HS-5 (cell line): ENCODE measurements around the gene MFSD2A.
"Not testable (repeated sequence)": the region's sequence is repeated elsewhere in the genome, so short reads cannot be mapped to it uniquely, and the experiment has no call there.

Source experiments
- DNase-seq: peaks from one replicate; pipeline ENCODE4 v3.0.0-alpha.2; 2012; ENCODE audit warnings: low read depth

MFSD2A gene

DNA sequence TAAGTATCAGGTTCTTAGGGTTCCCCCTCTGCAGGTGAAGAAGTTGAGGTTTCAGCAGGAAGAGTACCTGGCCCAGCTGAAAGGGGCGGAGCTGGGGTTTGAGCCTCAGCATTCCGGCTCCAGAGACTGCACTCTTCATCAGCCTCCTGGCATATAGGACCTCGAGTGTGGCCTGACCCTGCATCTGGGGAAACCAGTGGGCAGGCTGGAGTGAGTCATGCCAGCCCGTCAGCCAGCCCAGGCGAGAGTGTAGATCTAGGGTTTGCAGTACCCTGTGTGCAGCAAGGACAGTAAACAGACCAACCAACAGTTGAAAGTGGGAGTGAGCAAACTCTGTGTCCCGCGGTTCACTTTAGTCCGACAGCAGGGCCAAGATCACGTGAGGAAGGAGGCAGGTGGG lies 14.1 kb downstream of the MFSD2A start:
- no peak for DNase-seq

GRCh38 chr1:39969531-39970270 lies 14.8 kb downstream of the MFSD2A start:
- DNase-seq = no peak

DNA sequence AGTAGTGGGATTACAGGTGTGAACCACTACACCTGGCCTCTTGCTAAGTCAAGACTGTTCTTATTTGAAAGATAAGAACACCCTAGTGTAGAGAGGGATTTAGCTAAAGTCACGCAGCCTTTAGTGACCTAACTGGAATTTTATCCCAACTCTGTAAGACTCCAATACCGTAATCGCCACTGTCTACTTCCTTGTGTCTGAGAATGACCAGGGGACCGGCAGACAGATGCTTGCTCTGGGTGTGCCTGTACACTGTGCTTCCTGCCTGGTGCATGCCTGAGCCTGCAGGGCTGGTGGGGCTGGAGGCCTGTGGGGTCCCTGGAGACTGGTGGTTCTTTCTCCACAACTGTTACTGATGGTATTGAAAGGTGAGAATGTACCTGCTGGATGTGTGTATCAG lies 15.3 kb downstream of the MFSD2A start:
- DNase-seq = no peak

DNA sequence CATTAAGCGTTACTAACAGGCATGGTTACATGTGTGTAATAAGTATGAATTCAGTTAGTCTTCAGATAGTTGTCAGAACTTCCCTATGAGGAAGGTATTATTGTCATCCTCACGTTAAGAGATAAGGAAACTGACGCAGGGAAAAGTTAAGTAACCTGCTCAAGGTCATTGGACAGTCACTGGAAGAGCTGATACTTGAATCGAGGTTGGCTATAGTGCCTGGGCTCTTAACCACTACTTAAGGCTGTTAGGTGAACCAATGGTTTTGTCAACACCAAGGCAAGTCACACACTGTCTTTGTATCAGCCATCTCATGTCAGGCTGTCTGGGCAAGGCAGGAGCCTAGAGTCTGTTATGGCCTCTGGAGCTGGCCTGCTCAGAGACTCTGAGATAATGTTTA lies 16.2 kb downstream of the MFSD2A start:
- no peak for DNase-seq

GRCh38 chr1:39973503-39974135 lies 18.7 kb downstream of the MFSD2A start:
- DNase-seq = no peak

DNA sequence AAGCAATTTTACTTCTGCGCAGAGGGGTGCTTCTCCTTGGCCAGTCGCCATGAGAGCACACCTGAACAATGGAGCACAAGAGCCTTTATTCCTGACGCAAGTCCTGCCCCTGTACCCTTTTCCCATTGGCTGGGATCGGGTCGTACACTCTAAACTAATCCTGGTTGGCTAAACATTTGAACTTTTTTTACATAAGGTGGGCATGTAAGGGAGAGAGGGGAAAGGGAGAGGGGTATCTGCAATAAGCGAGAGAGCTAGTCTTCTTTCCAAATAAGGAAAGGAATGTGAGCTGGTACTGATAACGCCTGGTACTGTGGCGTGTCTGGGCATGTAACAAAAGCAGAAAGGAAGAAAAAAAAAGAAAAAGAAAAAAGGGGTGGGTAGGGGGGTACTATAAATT lies 21.8 kb downstream of the MFSD2A start:
- DNase-seq = no peak

DNA sequence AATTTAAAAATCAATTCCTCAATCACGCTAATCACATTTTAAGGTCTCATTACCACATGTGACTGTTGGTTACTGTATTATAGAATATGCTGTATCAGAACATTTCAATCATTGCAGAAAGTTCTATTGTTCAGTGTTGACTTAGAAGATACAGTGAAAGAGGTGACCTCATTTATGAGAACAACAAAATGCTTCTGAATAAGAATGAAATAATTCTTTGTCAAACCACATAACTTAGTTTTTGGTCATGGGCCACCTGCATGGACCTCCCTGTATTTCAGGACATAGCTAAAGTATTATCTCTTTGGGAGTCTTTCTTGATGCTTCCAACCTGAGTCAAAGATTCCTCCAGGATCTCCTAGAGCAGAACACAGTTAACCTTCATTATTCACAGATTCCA lies 22.3 kb downstream of the MFSD2A start:
- no peak for DNase-seq

- no peak for DNase-seq
These were observed 24.7 kb downstream of the MFSD2A start for GRCh38 chr1:39979654-39980053.

- no peak for DNase-seq
These were observed 25.8 kb downstream of the MFSD2A start for GRCh38 chr1:39980555-39981313.

- DNase-seq = no peak
These were observed 26.4 kb downstream of the MFSD2A start for GRCh38 chr1:39981385-39981784.

- peak; percentile 79 for DNase-seq
These were observed 27.0 kb downstream of the MFSD2A start for GRCh38 chr1:39981945-39982344.

GRCh38 chr1:39984480-39984879 lies 29.5 kb downstream of the MFSD2A start:
- not testable (repeated sequence) for DNase-seq

GRCh38 chr1:39984951-39985350 lies 30.0 kb downstream of the MFSD2A start:
- DNase-seq = no peak

GRCh38 chr1:39987869-39988268 lies 32.9 kb downstream of the MFSD2A start:
- no peak for DNase-seq

- no peak for DNase-seq
These were observed 33.8 kb downstream of the MFSD2A start for GRCh38 chr1:39988618-39989343.

- DNase-seq = no peak
These were observed 35.5 kb downstream of the MFSD2A start for GRCh38 chr1:39990428-39990827.

GRCh38 chr1:39992234-39992633 lies 37.3 kb downstream of the MFSD2A start:
- DNase-seq = no peak

GRCh38 chr1:39992888-39993287 lies 37.9 kb downstream of the MFSD2A start:
- DNase-seq = no peak

- no peak for DNase-seq
These were observed 41.0 kb downstream of the MFSD2A start for GRCh38 chr1:39995973-39996393.

DNA sequence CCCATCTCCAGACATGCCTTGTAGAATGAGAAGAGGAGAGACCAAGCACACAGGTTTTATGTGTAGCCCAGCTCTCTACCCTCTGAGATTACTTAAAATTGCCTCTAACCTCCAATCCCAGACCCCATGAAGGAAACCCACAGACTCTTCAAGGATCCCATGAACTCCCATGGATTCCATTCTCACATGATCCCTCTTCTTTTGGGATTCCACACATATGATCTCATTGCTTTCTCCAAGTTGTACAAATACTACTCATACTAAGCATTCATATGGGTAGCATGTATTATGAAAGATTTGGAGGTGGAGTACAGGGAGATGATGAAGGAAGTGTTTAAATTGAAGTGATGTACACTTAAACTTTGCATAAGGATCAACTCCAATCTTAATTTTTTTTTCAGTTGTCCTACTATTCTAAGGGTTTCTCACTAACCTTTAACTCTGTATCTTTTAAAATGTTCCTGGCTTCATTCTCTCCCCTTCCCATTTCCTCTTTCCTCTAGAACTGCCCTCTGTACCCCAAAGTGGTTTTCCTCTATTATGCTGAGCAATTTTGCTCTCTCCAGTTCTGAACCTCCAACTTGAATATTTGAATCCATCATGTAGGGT lies 41.6 kb downstream of the MFSD2A start:
- no peak for DNase-seq

- no peak for DNase-seq
These were observed 46.5 kb downstream of the MFSD2A start for GRCh38 chr1:40001456-40001855.
